M059J (cell line): Measurements from ENCODE around the gene PODXL2. TPM values are rescaled to one million over a fixed set of nuclear protein-coding genes. Genes with fewer than 3 reads are reported as not detected.

Source experiments
- DNase-seq: peaks from one replicate; pipeline ENCODE4 v3.0.0-alpha.2; 2012; ENCODE audit warnings: low read depth
- total RNA-seq: library from RNA; depleted of rRNA; stranded (reverse); fragments of >200 nt; shearing (Covaris generic); gene quantifications from 2 replicates; pipeline ENCODE4 v1.2.3, GENCODE V29; 2014; rRNA removed

PODXL2 gene
- total RNA-seq, result 18.6 and 19.9 TPM in 2 replicates

GRCh38 chr3:127628788-127629466 is at the start of gene PODXL2:
Gene PODXL2, plus strand, starts transcription at chr3:127629185. Its CDS starts 35 bp downstream, at chr3:127629220.
- DNase-seq, result peak; percentile 53

- no peak for DNase-seq
These were observed 48.5 kb upstream of the PODXL2 start for GRCh38 chr3:127580327-127581060.

- no peak for DNase-seq
These were observed 44.3 kb upstream of the PODXL2 start for GRCh38 chr3:127584734-127585133.

DNA sequence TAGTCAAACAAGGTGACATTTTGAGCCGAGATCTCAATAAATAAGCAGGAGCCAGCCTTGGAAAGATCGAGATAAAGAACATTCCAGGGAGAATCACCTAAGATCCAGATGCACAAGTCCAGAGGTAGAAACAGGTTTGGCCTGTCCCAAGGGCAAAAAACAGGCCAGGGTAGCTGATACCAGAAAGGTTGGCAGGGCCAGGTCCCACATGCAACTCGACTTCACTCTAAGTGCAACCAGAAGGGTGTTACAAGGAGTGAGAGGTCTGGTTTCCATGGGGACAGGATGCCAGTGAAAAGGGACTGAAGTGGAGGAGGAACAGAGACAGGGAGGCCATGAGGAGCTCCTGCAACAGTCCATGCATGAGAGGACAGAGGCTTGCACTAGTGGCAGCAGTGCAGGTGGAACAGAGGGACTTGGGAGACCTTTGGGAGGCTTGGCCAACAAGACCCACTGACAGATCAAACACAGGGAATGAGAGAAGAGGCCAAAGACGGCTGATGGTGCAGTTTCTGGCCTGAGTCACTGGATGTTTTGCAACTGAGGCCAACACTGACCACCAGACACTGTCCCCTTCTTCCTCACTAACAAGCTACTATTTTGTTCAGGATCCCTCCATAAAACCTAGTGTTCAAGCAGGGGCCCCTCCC is 43.7 kb upstream of the PODXL2 start:
- no peak for DNase-seq

GRCh38 chr3:127585813-127586413 is 43.1 kb upstream of the PODXL2 start:
- DNase-seq, result no peak

GRCh38 chr3:127587876-127588275 is 41.1 kb upstream of the PODXL2 start:
- no peak for DNase-seq

- peak; percentile 58 for DNase-seq
These were observed 40.0 kb upstream of the PODXL2 start for GRCh38 chr3:127588806-127589577.

- no peak for DNase-seq
These were observed 39.2 kb upstream of the PODXL2 start for GRCh38 chr3:127589600-127590281.

DNA sequence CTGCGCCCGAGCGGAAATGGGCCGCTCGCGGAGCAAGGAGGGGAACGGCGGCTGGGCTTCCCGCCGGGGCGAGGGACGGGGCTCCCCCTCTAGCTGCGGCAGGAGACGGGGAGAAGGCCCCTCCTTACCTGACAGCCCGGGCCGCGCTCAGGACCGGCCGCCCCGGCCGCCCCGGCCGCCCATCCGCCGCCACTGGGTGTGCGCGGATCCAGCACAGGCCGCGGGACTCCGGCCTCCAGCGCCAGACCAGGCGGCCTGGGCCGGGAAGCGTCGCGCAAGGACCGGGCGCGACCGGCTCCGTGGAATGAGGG is 38.7 kb upstream of the PODXL2 start:
- DNase-seq, result peak; percentile 48

DNA sequence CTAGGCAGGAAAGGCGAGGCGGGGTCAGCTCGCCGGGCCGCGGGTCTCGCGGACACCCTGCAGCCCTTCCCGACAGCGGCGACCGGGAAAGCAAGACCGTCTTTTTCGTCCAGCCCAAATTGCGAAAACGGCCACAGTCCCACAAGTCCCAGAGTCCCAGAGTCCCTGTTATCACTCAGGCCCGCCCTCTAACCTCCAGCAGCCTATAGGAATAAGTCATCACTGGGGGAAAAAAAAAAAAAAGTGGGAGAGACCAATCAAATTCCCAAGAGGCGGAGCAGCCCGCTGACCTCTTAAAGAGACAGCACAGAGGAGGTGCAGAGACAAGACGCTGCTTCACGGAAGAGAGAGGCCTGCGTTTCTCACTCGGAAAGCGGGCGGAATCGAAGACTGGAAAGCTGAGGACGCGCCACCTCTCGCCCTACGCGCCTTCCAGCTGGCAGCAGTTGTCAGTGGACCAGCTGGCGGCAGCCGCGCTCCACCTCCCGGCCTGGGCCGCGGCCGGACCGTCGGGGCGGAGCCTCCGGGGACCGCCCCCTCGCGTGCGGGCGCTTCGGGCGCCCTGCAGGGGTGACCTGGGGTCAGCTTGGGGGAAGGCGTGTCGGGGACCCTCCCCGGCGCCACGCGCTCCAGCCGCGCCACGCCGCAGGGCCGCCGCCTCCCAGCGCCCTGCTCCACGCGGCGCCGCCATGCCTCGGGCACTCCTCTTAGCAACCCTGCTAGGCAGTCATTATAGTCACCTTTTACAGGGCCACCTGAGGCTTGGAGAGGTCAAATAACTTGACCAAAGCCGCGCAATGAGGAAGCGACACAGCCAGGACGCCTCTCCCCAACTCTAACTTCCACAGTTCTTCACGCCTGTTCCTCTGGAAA is 38.2 kb upstream of the PODXL2 start, which contains the start of gene TPRA1:
Gene TPRA1, minus strand, starts transcription at position 141 of the 873 bp plus-strand sequence. CDS start 10,587 bp downstream, outside the sequence.
- peak; percentile 99 for DNase-seq

DNA sequence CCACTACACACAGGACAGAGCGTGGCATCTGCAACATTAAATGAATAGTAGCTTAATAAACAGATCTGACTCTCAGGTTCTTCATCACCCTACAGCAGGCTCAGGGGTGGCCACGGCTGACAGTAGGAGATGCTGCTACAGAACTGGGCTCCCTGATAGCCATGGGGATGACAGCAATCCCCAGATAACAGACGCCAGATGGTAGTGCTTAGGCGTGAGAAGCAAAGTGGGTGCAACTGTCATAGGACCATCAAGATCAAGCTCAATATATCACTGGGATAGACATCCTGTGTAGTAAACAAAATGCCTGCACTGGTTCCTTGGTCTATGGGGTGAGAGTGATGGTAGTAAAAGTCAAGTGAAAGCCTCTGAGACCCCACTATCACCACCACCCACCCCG is 35.8 kb upstream of the PODXL2 start:
- no peak for DNase-seq

GRCh38 chr3:127595303-127595702 is 33.7 kb upstream of the PODXL2 start:
- no peak for DNase-seq

GRCh38 chr3:127597020-127597771 is 31.8 kb upstream of the PODXL2 start:
- DNase-seq, result no peak

- peak; percentile 27 for DNase-seq
These were observed 30.0 kb upstream of the PODXL2 start for GRCh38 chr3:127598841-127599570.

DNA sequence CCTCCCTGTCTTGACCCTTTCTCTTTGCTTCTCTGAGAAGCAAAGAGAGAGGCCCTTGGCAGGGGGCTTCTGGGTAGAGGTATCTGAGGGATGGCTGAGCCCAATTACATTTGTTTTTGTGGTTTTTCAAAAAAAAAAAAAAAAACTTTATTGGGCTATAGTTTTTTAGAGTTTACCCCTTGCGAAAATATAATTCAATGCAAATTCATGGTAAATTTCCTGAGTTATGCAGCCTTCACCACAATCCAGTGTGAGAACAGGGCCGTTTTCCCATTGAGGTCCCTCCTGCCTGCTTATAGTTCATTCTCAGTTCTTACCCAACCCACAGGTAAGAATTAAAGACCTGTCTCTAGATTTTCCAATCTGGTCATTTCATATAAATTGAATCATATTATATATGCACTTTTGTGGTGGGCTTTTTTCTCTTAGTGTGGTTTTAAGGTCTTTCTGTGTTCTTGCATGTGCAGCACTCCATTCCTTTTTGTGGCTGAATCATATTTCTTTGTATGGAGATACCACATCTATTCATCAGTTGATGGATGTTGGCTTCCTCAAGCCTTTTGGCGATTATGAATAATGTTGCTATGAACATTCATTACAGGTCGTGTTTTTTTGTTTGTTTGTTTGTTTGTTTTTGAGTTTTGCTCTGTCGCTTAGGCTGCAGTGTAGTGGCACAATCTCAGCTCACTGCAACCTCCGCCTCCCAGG is 28.1 kb upstream of the PODXL2 start:
- no peak for DNase-seq

DNA sequence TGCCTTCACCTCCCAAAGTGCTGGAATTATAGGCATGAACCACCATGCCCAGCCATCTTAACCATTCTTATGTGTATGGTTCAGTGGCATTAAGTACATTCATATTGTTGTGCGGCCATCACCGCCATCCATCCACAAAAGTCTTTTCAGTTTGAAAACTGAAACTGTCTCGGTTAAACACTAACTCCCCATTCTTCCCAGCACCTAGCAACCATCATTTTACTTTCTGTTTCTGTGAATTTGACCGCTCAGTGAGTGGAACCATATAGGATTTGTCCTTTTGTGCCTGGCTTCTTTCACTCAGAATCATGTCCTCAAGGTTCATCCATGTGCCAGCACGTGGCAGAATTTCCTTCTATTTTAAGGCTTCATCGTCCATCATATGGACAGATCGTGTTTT is 24.9 kb upstream of the PODXL2 start:
- no peak for DNase-seq

- DNase-seq, result no peak
These were observed 24.3 kb upstream of the PODXL2 start for GRCh38 chr3:127604546-127605165.
